Frontal cortex (tissue), 4 donors: ENCODE data around the gene XRCC6. TPM values are rescaled to one million over a fixed set of nuclear protein-coding genes. Genes with fewer than 3 reads are reported as not detected.
"Not testable (repeated sequence)": the region's sequence is repeated elsewhere in the genome, so short reads cannot be mapped to it uniquely, and the experiment has no call there.

ENCODE experiments used
- DNase-seq, 2 donors: peaks; one replicate each; pipeline ENCODE4 v3.0.0; 2012; ENCODE audit warnings: low spot score in 2 of 2
- FAIRE-seq: peaks from 2 replicates; lab custom pipeline; 2012; peaks lifted over from hg19 to GRCh38; lab: Jason Lieb, UNC
- total RNA-seq: library from RNA; depleted of rRNA; stranded (reverse); fragments of >200 nt; gene quantifications from one replicate; pipeline ENCODE4 v1.2.3, GENCODE V29; 2014
- donor health status: control.
- donor health status: control.
- donor health status: control.

XRCC6 gene
- total RNA-seq, 1 donor from 2014 or later, result 259 TPM

DNA sequence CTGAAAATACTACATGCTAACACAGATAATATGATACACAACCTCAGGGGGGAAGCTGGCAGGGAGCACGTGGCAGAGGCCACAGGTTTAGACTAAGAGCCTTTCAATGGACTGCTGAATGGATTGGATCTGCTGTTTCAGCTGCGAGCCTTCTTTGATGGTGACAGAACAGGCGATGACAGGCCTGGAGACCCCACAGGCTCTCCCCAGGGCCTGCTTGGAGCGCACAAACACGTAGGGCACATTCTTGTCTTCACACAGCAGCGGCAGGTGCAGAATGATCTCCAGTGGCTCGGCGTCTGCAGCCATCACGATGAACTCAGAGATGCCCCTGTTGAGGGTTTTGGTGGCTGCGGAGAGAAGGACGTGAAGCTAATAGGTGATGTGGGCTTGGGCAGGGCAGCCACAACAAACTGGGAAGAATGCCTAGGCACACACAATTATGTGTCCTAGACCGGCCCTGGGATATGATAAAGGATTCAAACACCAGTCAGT, 53.8 kb downstream of the XRCC6 start:
- DNase-seq (no peak), FAIRE-seq (no peak)

DNA sequence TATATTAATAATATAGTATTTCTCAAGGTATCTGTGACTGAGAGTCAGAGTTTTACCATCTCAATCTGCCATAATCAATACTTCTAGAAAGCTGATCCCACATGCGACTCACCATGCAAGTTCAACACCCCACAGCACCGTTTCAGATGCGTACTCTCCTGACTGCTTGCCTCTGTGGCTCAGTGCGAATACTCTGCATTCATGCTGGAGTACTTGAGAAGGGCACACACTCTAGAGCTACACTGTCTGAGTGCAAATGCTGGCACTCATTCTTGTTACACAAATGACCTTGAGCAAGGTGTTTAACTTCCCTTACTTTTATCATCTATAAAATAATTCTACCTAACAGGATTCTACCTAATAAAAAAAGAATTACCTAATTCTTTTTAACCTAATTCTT, 55.0 kb downstream of the XRCC6 start:
- DNase-seq, result no peak
- no peak for FAIRE-seq

DNA sequence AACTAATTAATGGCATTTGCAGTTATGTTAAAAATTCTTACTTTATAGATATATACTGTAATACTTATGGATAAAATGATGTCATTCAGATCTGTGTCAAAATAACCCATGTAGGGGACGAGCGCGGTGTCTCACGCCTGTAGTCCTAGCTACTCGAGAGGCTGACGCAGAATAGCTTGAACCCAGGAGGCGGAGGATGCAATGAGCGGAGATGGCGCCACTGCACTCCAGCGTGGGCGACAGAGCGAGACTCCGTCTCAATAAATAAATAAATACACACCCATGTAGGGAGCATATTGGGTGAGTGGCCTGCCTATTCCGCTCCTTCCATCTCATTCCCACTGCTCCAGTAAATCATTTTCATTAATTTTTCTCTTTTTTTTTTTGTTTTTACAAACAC, 60.5 kb downstream of the XRCC6 start:
- FAIRE-seq (no peak), DNase-seq (no peak)

DNA sequence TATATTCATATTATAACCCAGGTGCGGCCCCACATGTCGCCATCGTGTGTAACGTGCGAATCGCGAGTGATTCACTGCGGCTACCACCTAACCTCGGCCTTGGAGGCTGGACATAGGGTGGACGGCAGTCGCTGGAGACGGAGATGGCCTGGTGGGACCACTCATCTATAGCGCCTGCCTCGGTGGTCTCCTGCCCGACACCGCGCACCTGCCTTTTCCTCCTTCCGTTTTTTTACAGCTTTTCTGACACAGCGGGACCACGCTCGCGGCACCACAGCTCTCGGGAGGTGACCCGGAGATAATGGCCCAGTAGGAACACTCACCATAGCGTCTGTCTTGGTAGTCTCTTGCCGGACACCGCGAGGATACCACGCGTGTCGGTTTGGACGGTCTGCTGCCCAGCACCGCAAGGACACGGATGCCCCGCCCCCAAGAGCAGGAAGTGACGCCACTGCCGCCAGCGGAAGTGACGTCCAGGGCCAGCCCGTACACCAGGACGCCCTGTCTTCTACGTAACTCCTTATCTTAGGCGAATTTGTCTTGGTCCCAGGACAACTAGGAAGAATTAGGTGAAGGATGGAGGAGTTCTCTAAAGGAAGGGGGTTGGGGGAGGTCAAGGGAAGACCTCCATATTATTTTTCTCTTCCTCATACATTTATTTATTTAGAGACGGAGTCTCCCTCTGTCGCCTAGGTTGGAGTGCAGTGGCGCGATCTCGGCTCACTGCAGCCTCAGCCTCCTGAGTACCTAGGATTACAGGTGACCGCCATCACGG, 61.1 kb downstream of the XRCC6 start:
- DNase-seq (peak; percentile 74 to 81), FAIRE-seq (no peak)

DNA sequence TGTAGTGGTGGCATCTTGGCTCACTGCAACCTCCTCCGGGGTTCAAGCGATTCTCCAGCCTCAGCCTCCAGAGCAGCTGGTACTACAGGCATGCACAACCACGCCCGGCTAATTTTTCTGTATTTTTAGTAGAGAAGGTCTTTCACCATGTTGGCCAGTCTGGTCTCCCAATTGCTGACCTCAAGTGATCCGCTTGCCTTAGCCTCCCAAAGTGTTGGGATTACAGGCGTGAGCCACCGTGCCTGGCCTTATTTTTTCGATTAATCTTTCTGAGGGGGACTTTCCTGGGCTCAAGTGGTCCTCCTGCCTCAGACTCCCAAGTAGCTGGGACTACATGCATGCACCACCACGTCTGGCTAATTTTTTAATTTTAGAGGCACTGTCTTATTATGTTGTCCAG, 62.0 kb downstream of the XRCC6 start:
- FAIRE-seq (no peak), DNase-seq (no peak)

DNA sequence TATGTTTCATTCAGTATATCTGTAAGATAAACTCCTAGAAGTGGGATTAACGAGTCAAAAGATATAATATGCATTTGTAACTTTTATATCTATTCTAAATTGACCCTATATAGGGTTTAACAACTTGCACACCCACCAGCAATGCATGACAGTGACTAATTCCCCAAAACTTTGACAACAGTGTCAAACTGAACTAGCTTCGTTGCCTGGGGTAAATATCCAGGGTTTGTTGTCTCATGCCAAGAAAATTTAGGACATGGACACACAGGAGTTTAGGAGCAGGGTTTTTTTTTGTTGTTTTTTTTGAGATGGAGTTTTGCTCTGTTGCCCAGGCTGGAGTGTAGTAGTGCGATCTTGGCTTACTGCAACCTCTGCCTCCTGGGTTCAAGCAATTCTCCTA, 62.5 kb downstream of the XRCC6 start:
- DNase-seq, result no peak
- no peak for FAIRE-seq

DNA sequence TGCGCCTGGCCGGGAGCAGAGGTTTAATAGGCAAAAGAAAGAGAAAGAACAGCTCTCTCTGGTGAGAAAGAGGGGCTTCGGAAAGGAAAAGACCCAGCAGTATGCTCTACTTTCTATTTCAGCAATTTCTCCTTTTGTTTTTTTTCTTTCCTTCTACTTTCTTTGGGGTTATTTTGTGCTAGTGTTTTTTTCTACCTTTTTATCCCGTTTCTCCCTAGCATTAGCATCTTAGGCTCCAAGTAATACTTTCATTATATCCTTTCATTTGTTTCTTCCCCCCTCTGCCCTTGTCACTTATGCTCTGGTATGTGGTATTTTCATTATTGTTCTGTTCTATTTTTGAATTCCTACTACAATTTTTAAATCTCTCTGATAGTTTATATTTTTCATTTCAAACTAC, 63.1 kb downstream of the XRCC6 start:
- DNase-seq (no peak), FAIRE-seq (no peak)

DNA sequence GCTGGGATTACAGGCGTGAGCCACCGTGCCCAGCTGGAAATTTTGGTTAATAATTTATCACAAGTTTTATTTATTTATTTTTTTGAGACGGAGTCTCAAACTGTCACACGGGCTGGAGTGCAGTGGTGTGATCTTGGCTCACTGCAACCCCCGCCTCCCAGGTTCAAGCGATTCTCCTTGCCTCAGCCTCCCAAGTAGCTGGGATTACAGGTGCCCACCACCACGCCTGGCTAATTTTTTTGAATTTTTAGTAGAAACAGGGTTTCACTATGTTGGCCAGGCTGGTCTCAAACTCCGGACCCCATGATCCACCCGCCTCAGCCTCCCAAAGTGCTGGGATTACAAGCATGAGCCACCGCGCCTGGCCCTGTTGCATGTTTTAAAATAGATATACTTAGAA, 65.8 kb downstream of the XRCC6 start:
- FAIRE-seq, DNase-seq: not testable (repeated sequence)

DNA sequence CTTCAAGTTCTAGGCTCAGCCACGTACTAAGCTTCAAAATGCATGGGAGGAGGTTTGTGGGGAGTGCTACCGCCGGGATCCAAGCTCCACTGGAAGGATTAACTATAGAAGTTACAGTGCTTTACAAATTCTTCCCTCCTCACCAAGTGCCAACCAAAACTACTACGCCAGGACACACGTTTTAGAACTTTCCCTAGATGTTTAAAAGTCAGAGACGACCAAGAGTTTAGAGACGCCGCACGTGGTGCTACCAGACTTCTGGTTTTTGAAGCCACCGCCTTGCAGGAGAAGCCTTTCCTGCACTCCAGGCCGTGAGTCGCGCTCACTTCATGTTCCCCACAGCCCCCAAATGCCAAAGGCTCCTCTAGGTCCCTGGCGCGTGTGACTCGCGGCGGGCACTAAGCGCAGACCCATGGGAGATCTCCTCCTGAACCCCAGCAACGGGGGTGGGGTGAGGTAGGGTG, 66.8 kb downstream of the XRCC6 start:
- DNase-seq (no peak), FAIRE-seq (no peak)

DNA sequence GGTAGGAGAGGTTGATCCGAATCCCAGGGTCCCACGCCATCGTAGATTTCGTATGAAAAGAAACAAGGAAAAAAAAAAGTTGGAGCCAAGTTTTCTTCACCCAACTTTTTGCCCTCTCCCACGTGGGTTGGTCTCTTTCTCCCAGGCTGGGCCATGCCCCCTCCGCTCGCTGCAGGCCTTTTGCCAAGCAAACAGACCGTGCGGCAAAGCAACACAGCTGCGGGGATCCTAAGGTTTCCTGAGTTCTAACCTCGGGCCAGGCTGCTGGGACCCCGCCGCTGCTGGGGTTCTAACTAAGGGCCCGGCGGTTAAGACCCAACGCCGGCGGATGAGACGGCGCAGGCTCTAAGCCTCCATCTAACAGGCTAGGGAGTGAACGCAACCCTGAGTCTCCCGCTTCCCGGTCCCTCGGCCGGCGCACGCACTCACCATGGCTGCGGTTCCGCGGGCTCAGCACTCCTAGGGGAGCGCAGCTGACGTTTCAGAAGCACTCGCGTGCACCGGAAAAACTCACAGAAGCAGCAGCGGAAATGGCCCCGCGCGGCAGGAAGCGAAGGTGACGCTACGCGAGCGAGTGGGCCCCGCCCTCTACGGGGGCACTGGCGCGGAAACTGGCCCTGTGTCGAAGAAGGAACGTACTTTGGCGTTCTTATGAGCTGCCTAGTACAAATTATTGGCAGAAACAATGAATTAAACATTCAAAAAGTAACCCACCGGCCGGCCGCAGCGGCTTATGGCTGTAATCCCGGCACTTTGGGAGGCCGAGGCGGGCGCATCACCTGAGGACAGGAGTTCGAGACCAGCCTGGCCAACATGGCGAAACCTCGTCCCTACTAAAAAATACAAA, 67.5 kb downstream of the XRCC6 start, which contains the start of gene SNU13:
SNU13 (minus strand) TSS at position 503 of the 847 bp plus-strand sequence; CDS start at position 432, 71 bp downstream.
- DNase-seq (peak; percentile 77 to 93), FAIRE-seq (no peak)

DNA sequence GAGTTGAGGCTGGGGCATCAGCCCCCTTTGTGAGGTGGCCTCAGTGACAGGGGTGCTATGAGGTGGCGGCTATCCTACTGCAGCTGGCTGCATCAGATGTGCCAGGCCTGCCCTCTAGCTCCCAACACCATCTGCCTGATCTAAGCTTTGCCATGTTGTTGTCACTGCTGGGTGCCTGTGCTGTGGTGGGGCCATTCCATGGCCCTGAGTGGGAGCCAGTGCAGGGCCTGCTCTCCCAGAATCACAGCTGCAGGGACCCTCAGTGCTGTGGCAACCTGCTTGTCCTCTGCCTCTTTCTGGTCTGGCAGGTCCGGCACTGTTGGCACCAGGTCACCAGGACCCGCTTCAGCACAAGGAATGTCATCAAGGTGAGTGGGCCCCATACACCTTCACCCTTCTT, 69.4 kb downstream of the XRCC6 start:
- DNase-seq (no peak), FAIRE-seq (no peak)

DNA sequence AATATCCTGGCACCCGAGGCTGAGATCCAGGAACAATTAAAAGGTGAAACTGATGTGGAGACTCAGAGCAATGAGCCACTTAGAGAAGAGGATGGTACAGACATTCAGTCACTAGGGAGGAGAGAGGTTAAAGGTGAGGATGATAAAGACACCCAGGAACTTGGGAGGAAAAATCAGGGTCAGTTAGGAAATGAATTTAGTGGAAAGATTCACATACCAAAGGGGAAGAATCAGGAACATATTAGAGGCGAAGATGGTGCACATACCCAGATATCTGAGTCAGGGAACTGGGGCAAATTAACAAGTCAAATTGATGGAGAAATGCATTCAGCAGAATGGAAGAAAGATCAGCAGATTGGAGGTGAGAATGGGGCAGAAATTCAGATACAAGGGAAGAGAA, 74.1 kb downstream of the XRCC6 start:
- FAIRE-seq (no peak), DNase-seq (no peak)

DNA sequence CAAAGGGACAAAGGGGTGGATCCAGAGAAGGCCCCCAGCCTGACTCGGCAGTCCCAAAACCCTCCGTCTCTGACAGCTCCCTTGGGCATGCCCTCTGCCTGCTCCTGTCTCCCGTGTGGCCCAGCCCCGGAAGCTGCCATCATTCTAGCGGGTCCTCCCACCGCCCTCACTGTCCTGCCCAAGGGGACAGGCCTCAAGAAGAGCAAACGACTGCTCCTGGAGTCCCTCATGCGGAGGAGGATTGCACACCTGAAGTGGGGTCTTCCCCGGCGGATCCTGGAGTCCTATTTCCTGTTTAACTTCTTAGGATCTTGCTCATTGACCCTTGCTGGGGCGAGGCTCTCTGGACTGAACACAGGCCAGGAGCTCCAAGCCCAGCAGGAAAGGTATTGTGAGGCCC, 75.6 kb downstream of the XRCC6 start:
- DNase-seq, result no peak
- no peak for FAIRE-seq

DNA sequence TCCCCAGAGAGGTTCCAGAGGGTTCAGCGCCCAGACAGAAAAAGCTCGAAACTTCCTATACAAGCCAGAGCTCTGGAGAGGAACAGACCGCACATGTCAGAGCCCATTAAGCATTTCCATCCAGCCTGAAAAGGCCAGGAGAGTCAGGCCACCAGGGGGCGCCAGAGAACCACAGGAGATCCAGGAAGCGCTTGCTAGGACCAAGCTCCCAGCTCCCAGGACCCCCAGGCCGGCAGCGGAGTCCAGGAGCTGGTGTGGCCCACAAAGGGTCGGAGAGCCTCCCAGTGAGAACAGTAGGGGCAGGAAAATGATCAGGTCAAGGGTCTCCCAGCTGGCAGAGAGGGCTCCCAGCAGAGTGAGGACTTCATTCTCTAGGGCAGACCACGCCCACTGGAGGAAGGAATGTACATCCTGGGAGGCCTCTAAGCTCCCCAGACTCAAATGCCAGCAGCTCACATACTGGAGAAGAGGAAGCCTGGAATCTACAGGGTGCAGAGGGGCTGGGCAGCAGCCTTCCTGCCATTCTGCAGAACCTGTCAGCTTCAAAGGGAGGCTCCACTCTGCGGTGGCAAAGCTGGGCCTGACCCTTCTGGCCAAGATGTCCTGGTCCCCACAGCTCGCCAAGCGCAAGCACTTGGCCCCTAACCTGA, 76.2 kb downstream of the XRCC6 start:
- FAIRE-seq, result no peak
- DNase-seq, result peak; percentile 74 to 87

DNA sequence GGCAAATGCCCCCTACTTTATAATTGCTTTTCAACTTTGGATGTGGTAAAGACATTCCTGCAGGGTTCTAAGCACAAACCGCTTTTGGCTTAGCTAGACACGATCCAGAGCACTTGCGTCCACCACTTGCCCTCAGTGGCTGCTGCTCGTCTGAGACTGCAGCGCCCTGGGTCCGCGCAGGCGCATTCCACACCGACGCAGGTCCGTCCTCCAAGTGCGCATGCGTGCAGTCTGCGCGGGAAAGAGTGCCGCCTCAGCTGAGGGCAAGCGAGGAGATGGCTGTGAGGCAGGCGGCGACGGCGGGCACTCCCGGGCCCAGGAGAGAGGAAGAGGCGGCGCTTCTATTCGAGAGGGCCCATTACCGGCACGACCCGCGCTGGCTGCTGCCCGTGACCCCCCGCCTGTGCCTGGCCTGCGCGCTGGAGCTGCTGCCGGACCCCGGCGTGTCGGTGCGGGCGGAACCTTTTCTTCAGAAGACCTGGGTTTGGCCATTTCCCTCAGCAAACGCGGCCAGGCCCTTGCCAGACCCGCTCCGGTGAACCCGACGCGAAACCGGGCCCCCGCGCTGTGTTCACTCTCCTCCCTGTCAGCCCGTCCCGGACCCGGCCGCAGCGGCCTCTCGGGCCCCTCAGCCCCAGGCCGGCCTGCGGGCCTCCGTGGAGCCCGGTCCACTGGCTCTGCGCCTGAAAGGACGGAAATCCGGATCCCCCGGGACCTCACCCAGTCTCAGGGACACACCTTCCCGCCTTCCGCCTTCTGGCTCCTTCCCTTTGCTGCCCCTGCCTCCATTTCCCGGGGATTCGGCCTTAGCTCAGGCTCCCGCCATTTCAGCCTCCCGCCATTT, 78.4 kb downstream of the XRCC6 start, which contains the start of gene MEI1:
MEI1 (plus strand) TSS at position 240 of the 844 bp plus-strand sequence; CDS start at position 276, 36 bp downstream.
- DNase-seq, result peak; percentile 85 to 90
- no peak for FAIRE-seq

DNA sequence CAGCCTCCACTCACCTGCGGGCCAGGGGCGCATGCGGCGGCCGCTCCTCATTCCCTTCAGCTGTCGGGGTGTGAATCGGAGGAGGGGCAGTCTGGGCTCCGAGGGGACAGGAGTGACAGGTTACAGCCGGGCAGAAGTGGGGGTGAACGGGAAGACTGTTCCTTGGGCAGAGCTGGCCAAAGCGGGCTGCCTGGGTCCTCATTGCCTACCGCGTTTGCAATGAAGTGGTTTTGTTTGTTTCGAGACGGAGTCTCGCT, 78.9 kb downstream of the XRCC6 start:
- FAIRE-seq (no peak), DNase-seq (no peak)

DNA sequence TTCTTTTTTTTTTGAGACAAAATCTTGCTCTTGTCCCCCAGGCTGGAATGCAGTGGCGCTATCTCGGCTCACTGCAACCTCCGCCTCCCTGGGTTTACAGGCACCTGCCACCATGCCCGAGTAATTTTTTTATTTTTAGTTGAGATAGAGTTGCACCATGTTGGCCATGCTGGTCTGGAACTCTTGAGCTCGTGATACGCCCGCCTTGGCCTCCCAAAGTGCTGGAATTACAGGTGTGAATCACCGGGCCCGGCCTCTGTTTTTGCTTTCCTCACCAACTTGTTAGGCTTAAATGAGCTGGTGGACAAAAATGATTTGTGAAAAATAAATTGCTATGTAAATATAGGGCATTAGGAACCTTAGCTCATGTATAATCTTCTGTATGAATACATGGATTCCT, 81.7 kb downstream of the XRCC6 start:
- FAIRE-seq (no peak), DNase-seq (no peak)

DNA sequence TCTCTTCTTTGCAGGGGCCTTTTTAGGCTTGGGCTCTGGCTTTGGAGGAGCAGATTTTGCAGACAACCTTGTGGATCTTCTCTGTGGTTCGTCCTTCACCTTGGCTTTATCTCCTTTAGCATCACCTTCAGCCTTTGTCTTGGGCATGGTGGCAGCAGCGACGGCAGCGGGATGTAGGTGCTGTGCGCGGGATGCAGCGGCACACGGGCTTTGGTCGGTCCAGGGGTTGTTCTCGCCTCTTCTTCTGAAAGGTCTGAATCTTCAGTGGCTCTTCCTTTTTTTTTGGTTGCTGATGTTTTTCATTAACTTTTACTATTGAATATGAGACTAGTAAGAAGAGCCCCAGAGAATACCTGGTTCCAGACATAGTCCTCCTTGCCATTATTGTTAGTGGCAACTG, 88.2 kb downstream of the XRCC6 start:
- no peak for FAIRE-seq
- no peak for DNase-seq

DNA sequence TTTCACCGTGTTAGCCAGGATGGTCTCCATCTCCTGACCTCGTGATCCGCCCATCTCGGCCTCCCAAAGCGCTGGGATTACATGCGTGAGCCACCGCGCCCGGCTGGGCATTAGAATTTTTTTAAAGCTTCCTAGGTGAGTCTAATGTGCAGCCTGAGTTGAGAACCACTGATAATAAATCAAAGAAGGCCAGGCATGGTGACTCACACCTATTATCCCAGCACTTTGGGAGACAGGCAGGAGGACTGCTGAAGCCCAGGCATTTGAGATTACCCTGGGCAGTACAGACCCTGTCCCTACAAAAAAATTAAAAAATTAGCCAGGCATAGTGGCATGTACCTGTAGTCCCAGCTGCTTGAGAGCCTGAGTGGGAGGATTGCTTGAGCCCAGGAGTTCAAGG, 91.9 kb downstream of the XRCC6 start:
- FAIRE-seq (no peak), DNase-seq (no peak)
